Esophagus squamous epithelium (tissue), 5 donors: ENCODE data around the gene FYN. TPM values are rescaled to one million over a fixed set of nuclear protein-coding genes. Genes with fewer than 3 reads are reported as not detected.

ENCODE experiments used
- DNase-seq: peaks from one replicate; lab custom pipeline; 2025; lab: John Stamatoyannopoulos, UW
- H3K27ac ChIP-seq, 4 donors: fragments of 200-600 bp; sonication (generic); one replicate each; pipeline ENCODE4 v1.5.1; 2016 to 2019; ENCODE audit warnings: mild to moderate bottlenecking in 1 of 4
- H3K27me3 ChIP-seq, 4 donors: fragments of 200-600 bp; sonication (generic); 1 replicate in 3 of 4; 2 replicates in 1 of 4; pipeline versions ENCODE4 v1.5.1 to v1.6.0; 2017 to 2021; ENCODE audit warnings: antibody characterized with exemption in 1 of 4
- H3K36me3 ChIP-seq, 3 donors: fragments of 200-600 bp; sonication (generic); one replicate each; pipeline ENCODE4 v1.5.1; 2016 to 2019
- H3K4me1 ChIP-seq, 3 donors: fragments of 200-600 bp; sonication (generic); one replicate each; pipeline ENCODE4 v1.5.1; 2017 to 2019
- H3K4me3 ChIP-seq, 4 donors: fragments of 200-600 bp; sonication (generic); 1 replicate in 3 of 4; 2 replicates in 1 of 4; pipeline ENCODE4 v1.5.1; 2016 to 2019; ENCODE audit warnings: mild to moderate bottlenecking in 2 of 4, moderate library complexity in 1 of 4
- H3K9me3 ChIP-seq, 3 donors: fragments of 200-600 bp; sonication (generic); one replicate each; pipeline ENCODE4 v1.5.1; 2016 to 2019
- POLR2A ChIP-seq, 4 donors: fragments of 450-650 bp; IDR thresholded peaks; one replicate each; pipeline ENCODE4 v1.6.1; 2017; ENCODE audit warnings: antibody characterized with exemption in 4 of 4, mild to moderate bottlenecking in 4 of 4, moderate library complexity in 3 of 4
- WGBS, 2 donors: methylation state at CpG; one replicate each; pipeline ENCODE4 v1.1.5; 2018; 5-methylcytosine and 5-hydroxymethylcytosine counted together
- intact Hi-C: fragments of 100-400 bp; cut with DNase I; formaldehyde crosslinking; loops from one replicate; pipeline ENCODE4 v1.15.0; 2022
- total RNA-seq, 4 donors: library from RNA; depleted of rRNA; stranded (reverse); fragments of >200 nt; gene quantifications; one replicate each; pipeline ENCODE4 v1.1.0, GENCODE V29; 2016
- TF ChIP-seq, protein P1 (sequence below), 6 experiments: fragments of 450-650 bp in 4 of 6; fragments of 200-600 bp in 2 of 6; sonication (generic) in 2 of 6; IDR thresholded peaks; one replicate each; pipeline ENCODE4 v1.5.1; 2016 to 2019; ENCODE audit warnings: antibody characterized with exemption in 6 of 6, mild to moderate bottlenecking in 4 of 6, moderate library complexity in 4 of 6
- donor health status: DM: yes; HTN: yes; CAD: no.

Gene FYN
- total RNA-seq, 4 donors from 2014 or later, result 11.8 to 54.6 (median 21.4) TPM

DNA sequence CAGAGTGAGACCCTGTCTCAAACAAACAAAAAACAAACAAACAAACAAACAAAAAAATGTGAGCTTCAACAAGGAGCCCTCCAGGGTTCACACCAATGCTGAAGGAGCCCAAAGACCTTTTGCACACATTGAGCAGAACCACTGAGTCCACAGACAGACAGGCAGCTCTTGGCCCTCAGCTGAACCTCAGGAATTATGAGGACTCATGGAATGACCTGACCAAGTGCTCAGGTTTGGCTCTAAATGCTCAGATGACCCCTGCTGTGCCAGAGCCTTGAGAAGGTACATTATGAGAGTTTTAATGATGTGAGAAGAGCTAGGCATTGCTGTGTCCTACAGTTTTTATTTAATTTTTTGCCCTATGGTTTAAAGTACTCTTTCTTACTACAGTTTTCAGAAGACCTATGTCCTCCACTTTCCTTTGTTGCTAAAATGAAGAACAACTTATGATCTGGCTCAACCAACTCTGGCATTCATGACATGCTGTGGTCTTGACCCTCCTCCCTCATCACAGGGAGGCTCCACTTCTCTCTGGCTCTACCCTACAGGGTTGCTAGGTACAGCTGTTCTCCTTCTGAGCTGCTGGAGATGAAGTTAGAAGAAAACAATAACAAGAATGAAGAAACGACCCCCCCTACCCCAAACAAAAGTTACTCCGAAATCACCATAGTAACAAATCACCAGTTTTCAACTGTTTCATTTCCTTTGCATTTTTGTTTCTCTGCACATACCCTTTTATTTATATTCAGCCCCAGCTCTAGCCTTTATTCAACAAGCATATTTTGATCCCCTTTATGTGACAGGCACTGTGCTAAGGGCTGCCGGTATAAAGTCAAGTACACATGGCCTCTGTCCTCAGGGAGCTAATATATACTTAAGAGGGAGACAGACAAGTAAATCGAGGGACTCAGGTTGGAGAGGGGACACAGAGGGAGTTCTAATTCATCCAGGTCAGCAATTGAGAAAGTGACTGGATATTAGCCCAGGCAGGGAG lies 138.9 kb downstream of the FYN start:
- Histone ChIP-seq H3K4me1 (peaks cover 0 to 46% (median 10%) of the 10 kb centered on the region in 3 donors), H3K27me3 (no peaks in the 10 kb centered on the region), H3K36me3 (no peaks in the 10 kb centered on the region), H3K9me3 (peaks cover 0 to 8% (median 4%) of the 10 kb centered on the region in 3 donors), H3K4me3 (no peak overlapping the region), H3K27ac (no peak overlapping the region)
- DNase-seq, result no peak
- WGBS, 2 donors, result 39 to 42% methylated on average over 4 of the region's 4 CpGs
- intact Hi-C loops, result no loop called here
- no peak for TF ChIP-seq POLR2A (IDR thresholded peaks at IDR 0.05)
- TF ChIP-seq, protein P1, sequence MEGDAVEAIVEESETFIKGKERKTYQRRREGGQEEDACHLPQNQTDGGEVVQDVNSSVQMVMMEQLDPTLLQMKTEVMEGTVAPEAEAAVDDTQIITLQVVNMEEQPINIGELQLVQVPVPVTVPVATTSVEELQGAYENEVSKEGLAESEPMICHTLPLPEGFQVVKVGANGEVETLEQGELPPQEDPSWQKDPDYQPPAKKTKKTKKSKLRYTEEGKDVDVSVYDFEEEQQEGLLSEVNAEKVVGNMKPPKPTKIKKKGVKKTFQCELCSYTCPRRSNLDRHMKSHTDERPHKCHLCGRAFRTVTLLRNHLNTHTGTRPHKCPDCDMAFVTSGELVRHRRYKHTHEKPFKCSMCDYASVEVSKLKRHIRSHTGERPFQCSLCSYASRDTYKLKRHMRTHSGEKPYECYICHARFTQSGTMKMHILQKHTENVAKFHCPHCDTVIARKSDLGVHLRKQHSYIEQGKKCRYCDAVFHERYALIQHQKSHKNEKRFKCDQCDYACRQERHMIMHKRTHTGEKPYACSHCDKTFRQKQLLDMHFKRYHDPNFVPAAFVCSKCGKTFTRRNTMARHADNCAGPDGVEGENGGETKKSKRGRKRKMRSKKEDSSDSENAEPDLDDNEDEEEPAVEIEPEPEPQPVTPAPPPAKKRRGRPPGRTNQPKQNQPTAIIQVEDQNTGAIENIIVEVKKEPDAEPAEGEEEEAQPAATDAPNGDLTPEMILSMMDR (IDR thresholded peaks at IDR 0.05), result no peak

DNA sequence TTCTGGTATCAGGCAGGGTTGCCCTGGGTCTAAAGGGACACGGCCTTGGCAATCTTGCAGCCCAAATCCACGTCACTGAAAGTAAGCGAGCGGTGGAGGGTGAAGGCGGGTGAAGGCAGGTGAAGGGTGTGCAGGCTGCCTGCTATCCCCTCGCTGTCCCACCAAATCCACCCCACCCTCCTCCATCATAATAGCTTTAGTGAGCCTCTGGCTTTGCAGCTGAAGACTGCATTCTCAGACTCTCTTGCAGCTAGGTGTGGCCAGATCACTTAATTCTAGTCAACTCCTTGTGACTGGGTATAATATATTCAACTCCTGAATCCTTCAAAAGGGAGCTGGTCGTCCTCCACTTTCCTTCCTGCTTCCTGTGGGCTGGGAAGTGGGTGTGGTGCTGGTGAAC lies 140.9 kb downstream of the FYN start:
- peaks cover 0 to 54% (median 7%) of the 10 kb centered on the region in 3 donors for H3K4me1 ChIP-seq
- WGBS, 2 donors, result 86 to 97% methylated on average over 5 to 7 of the region's 7 CpGs
- intact Hi-C loops, result no loop called here
- peaks cover 0 to 8% (median 4%) of the 10 kb centered on the region in 3 donors for H3K9me3 ChIP-seq
- no peak for DNase-seq
- TF ChIP-seq POLR2A (IDR thresholded peaks at IDR 0.05), result no peak
- TF ChIP-seq, protein P1 (IDR thresholded peaks at IDR 0.05), result no peak
- H3K36me3 ChIP-seq, result no peaks in the 10 kb centered on the region
- H3K27me3 ChIP-seq, result no peaks in the 10 kb centered on the region
- H3K27ac ChIP-seq, result no peak overlapping the region
- no peak overlapping the region for H3K4me3 ChIP-seq

DNA sequence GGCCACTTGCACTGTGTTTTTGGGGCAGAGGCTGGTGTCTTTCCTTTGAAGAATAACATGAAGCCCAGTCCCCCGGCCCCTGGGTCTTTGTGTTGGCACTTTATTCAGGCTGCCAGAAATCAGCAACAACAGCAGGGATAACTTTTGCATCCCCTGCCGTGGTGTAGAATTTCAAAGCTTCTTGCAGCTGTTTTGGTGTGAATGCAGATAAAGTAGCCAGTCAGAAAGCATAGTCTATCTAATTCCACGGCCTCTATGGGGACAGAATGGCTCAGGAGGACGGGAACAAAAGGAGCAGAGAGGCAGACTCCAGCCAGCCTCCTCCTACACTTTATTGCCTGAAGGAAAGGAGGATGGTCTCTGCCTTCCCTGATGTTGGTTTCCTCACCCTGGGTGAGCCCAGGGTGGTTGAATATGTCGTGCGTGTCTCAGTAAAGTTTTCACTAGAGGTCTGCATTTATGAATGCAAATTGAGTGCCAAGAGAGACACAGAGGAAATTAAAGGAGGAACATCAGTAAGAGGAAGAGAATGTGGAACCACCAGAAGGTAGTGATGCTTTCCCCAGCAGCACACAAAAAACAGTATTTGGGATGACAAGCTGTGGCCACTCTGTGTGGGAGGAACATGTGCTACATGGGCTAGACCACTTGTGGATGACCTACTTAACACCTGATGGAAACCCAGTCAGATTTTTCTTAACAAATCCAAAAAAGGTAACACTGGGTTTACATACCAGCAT lies 141.6 kb downstream of the FYN start:
- WGBS, 2 donors, result 49 to 65% methylated on average over 5 to 6 of the region's 6 CpGs
- H3K9me3 ChIP-seq, result peaks cover 0 to 8% (median 4%) of the 10 kb centered on the region in 3 donors
- intact Hi-C loops, result no loop called here
- H3K27ac ChIP-seq, result peak overlapping the region in 2 of 4 donors; percentile 14 to 21
- H3K4me1 ChIP-seq, result peaks cover 0 to 53% (median 7%) of the 10 kb centered on the region in 3 donors
- no peak for DNase-seq
- TF ChIP-seq, protein P1 (IDR thresholded peaks at IDR 0.05), result no peak
- TF ChIP-seq POLR2A (IDR thresholded peaks at IDR 0.05), result no peak
- no peak overlapping the region for H3K4me3 ChIP-seq
- H3K27me3 ChIP-seq, result no peaks in the 10 kb centered on the region
- no peaks in the 10 kb centered on the region for H3K36me3 ChIP-seq

DNA sequence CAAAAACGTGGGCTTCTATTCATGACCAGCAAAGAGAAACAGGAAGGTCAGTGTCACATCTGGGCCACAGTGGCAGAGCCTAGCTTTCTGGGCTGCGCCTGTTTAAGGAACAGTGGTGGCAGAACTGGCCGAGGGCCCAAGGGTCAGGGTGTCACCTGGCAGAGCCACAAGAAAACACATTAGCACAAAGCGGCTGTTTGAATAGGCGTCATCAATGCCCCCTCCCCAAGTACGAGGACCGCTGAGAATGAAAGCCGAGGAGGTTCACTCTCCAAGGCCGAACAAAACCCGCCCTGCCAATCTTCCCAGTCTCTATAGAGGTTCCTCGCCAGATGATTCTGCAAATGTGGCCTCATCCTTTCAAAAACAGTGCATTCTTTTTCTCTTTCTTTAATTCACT lies 142.4 kb downstream of the FYN start:
- H3K27me3 ChIP-seq, result no peaks in the 10 kb centered on the region
- DNase-seq, result no peak
- H3K27ac ChIP-seq, result peak overlapping the region in 2 of 4 donors; percentile 14 to 21
- H3K9me3 ChIP-seq, result peaks cover 0 to 8% (median 4%) of the 10 kb centered on the region in 3 donors
- H3K4me3 ChIP-seq, result no peak overlapping the region
- TF ChIP-seq, protein P1 (IDR thresholded peaks at IDR 0.05), result no peak
- no peak for TF ChIP-seq POLR2A (IDR thresholded peaks at IDR 0.05)
- intact Hi-C loops, result no loop called here
- no peaks in the 10 kb centered on the region for H3K36me3 ChIP-seq
- 74 to 77% methylated on average over 6 to 11 of the region's 11 CpGs for WGBS, 2 donors
- peaks cover 0 to 46% (median 7%) of the 10 kb centered on the region in 3 donors for H3K4me1 ChIP-seq
